AG04450 (cell line): Measurements from ENCODE around the gene PPP2R5E. TPM values are rescaled to one million over a fixed set of nuclear protein-coding genes. Genes with fewer than 3 reads are reported as not detected.

Experiments used
- CTCF ChIA-PET: fragments of 300-600, 350-600 bp; formaldehyde crosslinking; extraction: SDS; loops from one replicate; lab custom pipeline; 2022; ENCODE audit warnings: antibody characterized with exemption, inconsistent platforms; lab: Charles Lee
- POLR2A ChIA-PET: fragments of 350-600 bp; formaldehyde crosslinking; extraction: SDS; loops from one replicate; lab custom pipeline; 2021; ENCODE audit warnings: antibody characterized with exemption, inconsistent platforms; lab: Yijun Ruan, JAX
- DNase-seq: peaks from one replicate; pipeline ENCODE4 v3.0.0-alpha.2; 2011; ENCODE audit warnings: low read depth, low spot score
- H3K27ac ChIP-seq: one replicate; pipeline ENCODE4 v1.5.1; 2012; ENCODE audit warnings: low read depth, low read length, control low read depth
- H3K27me3 ChIP-seq: one replicate; pipeline ENCODE4 v1.6.0; 2012; ENCODE audit warnings: low read length; ENCODE audit not compliant: control insufficient read depth, insufficient read depth
- H3K4me3 ChIP-seq: 2 replicates; pipeline ENCODE4 v1.5.1; 2011; ENCODE audit warnings: mild to moderate bottlenecking, low read depth, low read length, control low read depth
- H3K9me3 ChIP-seq: 2 replicates; pipeline ENCODE4 v1.5.1; 2012; ENCODE audit warnings: low read length; ENCODE audit not compliant: control insufficient read depth, insufficient read depth
- CTCF ChIP-seq: IDR thresholded peaks from 2 replicates; pipeline ENCODE4 v1.5.1; 2011; ENCODE audit warnings: low read depth, low read length, control low read depth, inconsistent platforms
- polyA plus RNA-seq: library from polyadenylated mRNA; depleted of rRNA; stranded (reverse); fragments of >200 nt; gene quantifications from 2 replicates; pipeline ENCODE4 v1.2.3, GENCODE V29; 2011

The PPP2R5E gene
- polyA plus RNA-seq, 1 experiment = 20.3 TPM

DNA sequence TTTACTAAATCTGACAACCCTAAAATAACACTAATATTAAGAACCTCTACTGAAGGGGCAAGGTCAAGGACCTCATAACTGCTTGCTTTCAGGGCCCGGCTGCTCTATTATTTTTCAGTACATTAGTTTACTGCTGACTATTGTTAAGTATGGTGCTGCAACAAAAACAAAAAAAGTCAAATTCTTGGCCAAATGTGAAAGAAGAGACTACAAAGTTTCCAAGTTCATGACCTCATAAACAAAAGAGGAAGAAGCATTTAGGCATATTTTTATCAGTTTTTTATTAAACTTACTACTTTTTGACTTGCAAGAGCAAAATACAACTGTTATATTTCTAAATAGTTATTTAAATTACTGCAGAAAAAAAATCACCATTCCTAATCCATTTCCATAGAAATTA lies 114.7 kb downstream of the PPP2R5E start:
- no peak for TF ChIP-seq CTCF
- no peak for DNase-seq
- ChIA-PET CTCF (no interaction called here), POLR2A (no interaction called here)
- H3K27ac ChIP-seq = no peak overlapping the region
- H3K4me3 ChIP-seq = no peak overlapping the region
- H3K9me3 ChIP-seq = no peaks in the 10 kb centered on the region
- no peaks in the 10 kb centered on the region for H3K27me3 ChIP-seq

DNA sequence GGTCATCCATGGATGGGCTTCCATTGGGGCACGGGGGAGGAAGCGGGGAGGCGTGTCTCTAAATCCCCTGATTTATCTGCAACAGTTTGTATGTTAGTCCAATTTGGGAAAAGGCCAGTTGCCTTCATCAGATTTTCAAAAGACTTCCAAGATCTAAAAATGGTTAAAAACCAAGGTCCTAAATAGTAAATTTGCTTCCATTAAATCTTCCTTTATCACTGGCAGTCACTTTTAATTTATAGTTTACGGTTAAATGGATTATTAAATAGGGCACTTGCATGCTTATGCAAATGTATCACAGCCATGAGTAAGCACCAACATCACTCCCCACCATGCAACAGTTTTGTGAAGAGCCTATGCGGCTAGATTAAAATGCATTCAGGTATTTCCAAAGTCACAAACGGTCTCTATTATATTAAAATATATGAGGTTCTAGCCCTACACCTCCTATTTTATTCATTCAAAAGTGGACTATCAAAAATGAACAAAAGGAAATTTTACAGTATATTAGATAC lies 116.3 kb downstream of the PPP2R5E start:
- no peak for TF ChIP-seq CTCF
- ChIA-PET CTCF (interaction anchor here (0.8 to 0.9 kb wide), 2 partner anchors 10 to 117 kb away, joined by 3 to 6 read pairs; no protein-coding TSS in a partner anchor), POLR2A (no interaction called here)
- H3K9me3 ChIP-seq = no peaks in the 10 kb centered on the region
- H3K4me3 ChIP-seq = no peak overlapping the region
- no peaks in the 10 kb centered on the region for H3K27me3 ChIP-seq
- no peak overlapping the region for H3K27ac ChIP-seq
- no peak for DNase-seq

DNA sequence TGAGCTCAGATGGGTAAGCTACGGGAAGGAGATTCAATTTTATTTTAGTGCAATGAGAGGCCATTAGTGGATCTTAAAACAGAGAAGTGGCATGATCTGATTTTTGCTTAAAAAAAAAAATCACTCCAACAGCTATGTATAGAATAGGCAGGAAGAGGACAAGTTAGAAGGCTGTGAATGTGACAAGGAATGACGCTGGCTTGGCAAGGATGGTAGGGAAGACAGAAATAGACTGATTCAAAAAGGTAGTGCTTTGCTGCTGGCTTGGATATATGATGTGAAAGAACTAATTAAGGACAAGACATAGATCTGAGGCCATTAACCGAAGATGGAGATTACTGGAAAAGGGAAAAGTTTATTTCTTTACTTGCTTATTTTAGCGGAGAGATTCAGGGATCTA lies 119.3 kb downstream of the PPP2R5E start:
- Histone ChIP-seq H3K9me3 (no peaks in the 10 kb centered on the region), H3K27ac (no peak overlapping the region), H3K27me3 (no peaks in the 10 kb centered on the region), H3K4me3 (no peak overlapping the region)
- ChIA-PET CTCF (no interaction called here), POLR2A (no interaction called here)
- TF ChIP-seq CTCF = no peak
- no peak for DNase-seq

DNA sequence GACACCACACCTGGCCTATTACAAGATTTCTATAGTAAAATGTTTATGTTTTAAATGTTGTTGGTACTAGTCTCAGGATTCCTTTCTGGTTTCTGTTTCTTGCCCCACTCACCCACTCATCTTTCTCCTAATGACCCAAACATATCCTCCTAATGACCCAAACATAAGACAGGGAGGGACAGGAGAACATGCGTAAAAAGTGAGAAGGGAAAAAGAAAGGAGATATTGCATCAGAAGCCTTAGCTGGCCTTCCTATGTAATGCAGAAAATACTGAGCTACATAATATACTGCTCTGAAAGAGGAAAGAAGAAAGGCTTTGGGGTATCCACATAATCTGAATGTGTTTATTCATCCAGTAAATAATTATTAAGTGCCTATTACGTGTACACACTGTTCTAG lies 119.8 kb downstream of the PPP2R5E start:
- Histone ChIP-seq H3K4me3 (no peak overlapping the region), H3K27ac (no peak overlapping the region), H3K9me3 (no peaks in the 10 kb centered on the region), H3K27me3 (no peaks in the 10 kb centered on the region)
- DNase-seq = no peak
- ChIA-PET POLR2A (no interaction called here), CTCF (no interaction called here)
- TF ChIP-seq CTCF = no peak

- Histone ChIP-seq H3K27me3 (no peaks in the 10 kb centered on the region), H3K9me3 (no peaks in the 10 kb centered on the region), H3K4me3 (no peak overlapping the region), H3K27ac (no peak overlapping the region)
- ChIA-PET POLR2A (interaction anchor here (0.6 kb wide), 1 partner anchor 564 kb away, joined by 4 read pairs; no protein-coding TSS in a partner anchor), CTCF (interaction anchor here (1.4 kb wide), 1 partner anchor 16 kb away, joined by 3 read pairs; no protein-coding TSS in a partner anchor)
- no peak for DNase-seq
- TF ChIP-seq CTCF = no peak
Observed at GRCh38 chr14:63421919-63422318, 121.3 kb downstream of the PPP2R5E start.
